Embryonic facial prominence (tissue), 1 donor: ENCODE results near the gene COL5A3.
A peak's percentile ranks its signal among the peaks of the same experiment; 100 is the strongest.
"Not testable (repeated sequence)": the region's sequence is repeated elsewhere in the genome, so short reads cannot be mapped to it uniquely, and the experiment has no call there.

Experiments
- DNase-seq: peaks from one replicate; pipeline ENCODE4 v3.0.0-alpha.2; 2016; ENCODE audit errors: extremely low spot score

COL5A3 gene

GRCh38 chr19:9937001-9937411 is 73.3 kb downstream of the COL5A3 start:
- DNase-seq: no peak

DNA sequence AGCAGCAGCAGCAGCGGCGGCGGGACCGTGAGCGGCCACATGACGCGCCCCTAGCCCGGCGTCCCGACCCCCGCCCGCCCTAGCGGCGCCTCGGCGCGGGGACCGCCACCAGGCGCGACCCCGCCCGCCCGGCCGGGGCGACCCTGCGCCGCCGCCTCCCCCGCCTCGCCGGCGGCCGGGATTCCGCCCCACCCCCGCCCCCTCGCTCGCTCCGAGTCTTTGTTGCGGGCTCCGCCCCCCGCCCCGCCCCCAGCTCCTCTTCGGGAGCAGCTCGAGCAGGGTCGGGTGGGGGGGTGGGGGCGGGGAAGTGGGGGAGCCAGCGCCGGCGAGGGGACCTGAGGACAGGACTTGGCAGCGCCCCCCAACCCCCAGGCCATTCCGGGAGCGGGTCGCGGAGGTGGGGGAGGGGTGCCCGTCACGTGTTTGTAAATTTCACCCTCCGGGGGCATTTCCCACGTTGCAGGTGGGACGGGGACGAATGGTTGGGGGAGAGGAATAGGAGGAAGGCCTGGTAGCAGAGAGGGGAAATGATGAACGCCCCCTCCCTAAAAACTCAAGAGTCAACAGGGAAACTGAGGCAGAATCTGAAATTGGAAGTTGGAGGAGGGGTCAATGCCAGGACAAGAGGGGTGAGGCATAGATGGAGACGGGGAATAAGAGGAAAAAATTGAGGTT is 73.8 kb downstream of the COL5A3 start, which contains the start of gene OLFM2:
OLFM2 (minus strand) TSS at position 190 of the 675 bp plus-strand sequence; CDS start at position 41, 149 bp downstream.
- no peak for DNase-seq

- DNase-seq: no peak
Observed at GRCh38 chr19:9935506-9936325, 74.6 kb downstream of the COL5A3 start.

- DNase-seq: peak; percentile 58
Observed at GRCh38 chr19:9934132-9934950, 76.0 kb downstream of the COL5A3 start.

DNA sequence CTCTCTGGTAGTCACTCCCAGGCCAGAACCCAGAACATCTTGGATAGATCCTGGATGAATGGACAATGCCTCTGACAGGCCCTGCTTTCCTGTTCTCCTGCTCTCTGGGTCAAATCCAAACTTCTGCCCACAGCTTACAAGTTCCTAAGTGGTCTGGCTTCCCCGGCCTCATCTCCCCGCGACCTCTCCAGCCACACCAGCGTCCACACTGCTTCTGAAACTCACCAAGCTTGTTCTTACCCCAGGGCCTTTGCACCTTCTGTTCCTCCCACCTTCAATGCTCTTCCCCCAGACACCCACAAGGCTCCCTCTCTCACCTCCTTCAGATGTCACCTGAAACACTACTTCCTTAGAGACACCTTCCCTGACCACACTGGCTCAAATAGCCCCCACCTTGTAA is 77.5 kb downstream of the COL5A3 start:
- no peak for DNase-seq

DNA sequence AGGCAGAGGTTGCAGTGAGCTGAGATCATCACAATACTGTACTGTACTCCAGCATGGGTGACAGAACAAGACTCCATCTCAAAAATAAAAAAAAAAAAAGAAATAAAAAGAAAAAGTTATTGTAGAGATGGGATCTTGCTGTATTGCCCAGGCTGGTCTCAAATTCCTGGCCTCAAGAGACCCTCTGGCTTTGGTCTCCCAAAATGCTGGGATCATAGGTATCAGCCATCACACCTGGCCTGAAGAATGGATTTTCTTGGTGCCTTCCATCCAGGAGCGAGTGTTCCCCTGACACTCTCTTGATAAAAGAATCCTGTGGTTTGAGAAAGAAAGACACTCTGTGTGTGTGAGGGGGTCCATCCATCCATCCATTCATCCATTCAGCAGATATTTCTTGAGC is 78.7 kb downstream of the COL5A3 start:
- no peak for DNase-seq

DNA sequence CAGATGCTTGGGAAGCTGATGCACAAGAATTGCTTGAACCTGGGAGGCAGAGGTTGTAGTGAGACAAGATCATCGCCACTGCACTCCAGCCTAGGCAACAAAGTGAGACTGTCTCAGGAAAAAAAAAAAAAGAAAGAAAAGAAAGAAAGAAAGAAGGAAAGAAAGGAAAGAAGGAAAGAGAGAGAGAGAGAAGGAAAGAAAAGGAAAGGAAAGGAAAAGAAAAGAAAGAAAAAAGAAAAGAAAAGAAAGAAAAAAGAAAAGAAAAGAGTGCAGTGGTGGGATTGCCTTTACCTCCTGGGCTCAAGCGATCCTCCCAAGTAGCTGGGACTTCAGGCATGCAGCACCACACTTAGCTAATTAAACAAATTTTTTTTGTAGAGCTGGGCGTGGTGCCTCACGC is 86.9 kb downstream of the COL5A3 start:
- no peak for DNase-seq

- DNase-seq: not testable (repeated sequence)
Observed at GRCh38 chr19:9922782-9923379, 87.4 kb downstream of the COL5A3 start.

- no peak for DNase-seq
Observed at GRCh38 chr19:9917321-9917720, 93.0 kb downstream of the COL5A3 start.

GRCh38 chr19:9916719-9917118 is 93.6 kb downstream of the COL5A3 start:
- no peak for DNase-seq

DNA sequence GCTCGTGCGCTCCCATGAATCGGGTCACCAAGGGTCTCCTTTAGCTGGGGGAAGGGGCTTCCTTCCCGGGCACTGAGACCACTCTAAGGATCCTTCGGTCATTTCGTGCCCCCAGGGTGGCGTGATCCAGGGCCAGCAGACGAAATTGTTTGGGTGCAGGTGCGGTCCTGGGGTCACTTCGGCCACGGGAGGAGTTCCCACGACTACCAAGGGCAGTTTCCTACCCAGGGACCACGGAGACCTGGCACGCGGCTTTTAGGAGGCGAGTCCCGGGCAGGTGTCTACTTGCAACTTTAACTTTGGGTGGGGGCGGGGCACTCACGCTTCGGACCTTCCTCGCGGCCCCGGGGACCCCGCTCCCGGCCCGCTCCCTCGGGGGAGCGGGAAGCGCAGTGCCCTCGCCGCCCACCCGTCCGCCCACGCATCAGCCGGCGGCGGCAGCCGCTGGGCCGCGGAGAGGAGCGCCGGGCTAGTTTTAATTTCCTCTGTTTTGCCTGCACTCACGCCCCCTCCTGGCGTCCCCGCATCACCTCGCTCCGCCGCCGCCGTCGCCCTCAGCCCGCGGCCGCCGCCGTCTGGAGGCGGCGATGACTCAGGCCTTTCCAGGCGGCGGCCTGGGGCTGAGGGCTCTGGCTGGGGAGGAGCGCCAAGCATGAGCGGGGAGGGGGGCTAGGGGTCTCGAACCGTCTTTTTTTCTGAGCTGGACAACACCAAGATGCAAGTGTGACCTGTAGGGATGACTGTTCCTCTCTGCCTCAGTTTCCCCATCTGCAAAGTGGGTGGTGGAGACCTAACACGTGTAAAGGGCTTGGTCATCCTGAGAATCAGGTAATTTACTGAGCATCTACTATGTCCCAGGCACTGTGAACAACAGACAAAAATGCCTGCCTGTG is 95.7 kb downstream of the COL5A3 start:
- no peak for DNase-seq

- no peak for DNase-seq
Observed at GRCh38 chr19:9914001-9914314, 96.3 kb downstream of the COL5A3 start.

DNA sequence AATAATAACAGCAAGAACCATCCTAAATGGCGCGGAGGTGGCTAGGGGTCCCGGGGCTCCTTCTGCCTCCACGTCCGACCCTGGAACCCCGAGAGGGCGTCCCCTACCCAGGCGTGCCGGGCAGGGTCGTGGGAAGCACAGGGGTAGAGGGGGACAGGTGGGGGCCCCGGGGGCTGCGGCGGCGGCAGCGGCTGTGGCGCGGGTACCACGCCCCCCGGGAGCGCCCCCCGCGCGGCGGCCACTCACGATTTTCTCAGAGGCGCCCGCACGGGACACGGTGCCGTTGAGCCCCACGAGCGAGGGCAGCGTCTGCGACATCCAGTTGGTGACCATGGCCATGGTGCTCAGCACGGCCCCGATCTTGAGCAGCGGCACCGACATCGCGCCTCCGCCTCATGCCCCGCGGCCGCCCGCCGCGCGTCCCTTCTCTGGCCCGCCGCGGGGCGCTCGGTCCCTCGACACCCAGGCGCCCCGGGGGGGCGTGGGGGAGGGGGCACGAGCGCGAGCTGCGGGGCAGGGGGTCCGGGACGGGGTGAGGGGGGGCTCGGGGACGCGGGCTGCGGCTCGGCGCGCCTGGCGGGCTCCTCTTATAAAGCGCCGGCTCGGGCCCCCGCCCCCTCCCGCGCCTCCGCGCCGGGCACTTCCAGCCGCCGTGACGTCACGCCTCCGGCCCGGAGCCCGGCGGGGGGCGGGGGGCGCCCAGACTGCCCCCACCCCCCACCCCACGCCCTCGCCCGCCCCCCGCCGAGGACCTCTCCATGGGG is 96.9 kb downstream of the COL5A3 start:
- DNase-seq: no peak

- no peak for DNase-seq
Observed at GRCh38 chr19:9912551-9913236, 97.6 kb downstream of the COL5A3 start.

- DNase-seq: no peak
Observed at GRCh38 chr19:9911524-9912185, 98.6 kb downstream of the COL5A3 start.

GRCh38 chr19:9910625-9911024 is 99.7 kb downstream of the COL5A3 start:
- DNase-seq: no peak
